ENCODE results near the gene NRL.
"Not testable (repeated sequence)": the region's sequence is repeated elsewhere in the genome, so short reads cannot be mapped to it uniquely, and the experiment has no call there.

Gene NRL

GRCh38 chr14:24123424-24124417 is 9.0 kb upstream of the NRL start:
- DNase-seq (ENCODE audit: low read depth in 2 of 2) = no peak

- DNase-seq (ENCODE audit: low read depth in 2 of 2) = no peak
Measured at GRCh38 chr14:24122898-24123297, 8.1 kb upstream of the NRL start.

DNA sequence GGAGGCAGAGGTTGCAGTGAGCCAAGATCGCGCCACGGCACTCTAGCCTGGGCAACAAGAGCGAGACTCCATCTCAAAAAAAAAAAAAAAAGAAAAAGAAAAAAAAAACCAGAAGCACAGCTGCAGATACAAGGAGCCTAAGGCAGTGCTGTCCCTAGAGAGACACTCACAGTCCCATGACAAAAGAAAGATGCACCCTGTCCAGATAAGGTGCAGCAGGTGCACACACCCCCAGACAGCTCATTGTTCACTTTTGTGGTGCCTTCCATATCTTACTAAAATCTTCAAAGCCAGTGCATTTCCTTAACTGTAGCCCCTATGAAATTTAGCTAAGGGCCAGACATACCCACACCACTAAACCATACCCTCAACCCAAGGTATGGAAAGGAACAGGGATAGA is 7.7 kb upstream of the NRL start:
- DNase-seq (ENCODE audit: low read depth in 2 of 2) = no peak

GRCh38 chr14:24121210-24121609 is 6.5 kb upstream of the NRL start:
- no peak for DNase-seq (ENCODE audit: low read depth in 2 of 2)

DNA sequence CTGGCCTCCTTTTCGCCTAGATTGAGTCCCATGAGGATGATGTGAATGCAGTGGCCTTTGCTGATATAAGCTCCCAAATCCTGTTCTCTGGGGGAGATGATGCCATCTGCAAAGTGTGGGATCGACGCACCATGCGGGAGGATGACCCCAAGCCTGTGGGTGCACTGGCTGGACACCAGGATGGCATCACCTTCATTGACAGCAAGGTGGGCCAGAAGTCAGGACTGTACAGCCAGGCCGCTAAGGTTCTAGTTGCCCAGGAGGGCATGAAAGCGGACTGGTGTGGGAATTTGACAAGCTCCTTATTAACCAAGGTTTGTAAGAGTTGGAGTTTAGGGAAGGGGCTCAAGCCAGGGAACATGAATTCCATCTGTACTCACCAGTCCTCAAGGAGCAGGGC is 4.9 kb upstream of the NRL start:
- no peak for DNase-seq (ENCODE audit: low read depth in 2 of 2)

GRCh38 chr14:24117179-24117578 is 2.4 kb upstream of the NRL start:
- DNase-seq (ENCODE audit: low read depth in 2 of 2) = no peak

GRCh38 chr14:24116128-24116814 is 1.5 kb upstream of the NRL start:
- DNase-seq (ENCODE audit: low read depth in 2 of 2) = no peak

DNA sequence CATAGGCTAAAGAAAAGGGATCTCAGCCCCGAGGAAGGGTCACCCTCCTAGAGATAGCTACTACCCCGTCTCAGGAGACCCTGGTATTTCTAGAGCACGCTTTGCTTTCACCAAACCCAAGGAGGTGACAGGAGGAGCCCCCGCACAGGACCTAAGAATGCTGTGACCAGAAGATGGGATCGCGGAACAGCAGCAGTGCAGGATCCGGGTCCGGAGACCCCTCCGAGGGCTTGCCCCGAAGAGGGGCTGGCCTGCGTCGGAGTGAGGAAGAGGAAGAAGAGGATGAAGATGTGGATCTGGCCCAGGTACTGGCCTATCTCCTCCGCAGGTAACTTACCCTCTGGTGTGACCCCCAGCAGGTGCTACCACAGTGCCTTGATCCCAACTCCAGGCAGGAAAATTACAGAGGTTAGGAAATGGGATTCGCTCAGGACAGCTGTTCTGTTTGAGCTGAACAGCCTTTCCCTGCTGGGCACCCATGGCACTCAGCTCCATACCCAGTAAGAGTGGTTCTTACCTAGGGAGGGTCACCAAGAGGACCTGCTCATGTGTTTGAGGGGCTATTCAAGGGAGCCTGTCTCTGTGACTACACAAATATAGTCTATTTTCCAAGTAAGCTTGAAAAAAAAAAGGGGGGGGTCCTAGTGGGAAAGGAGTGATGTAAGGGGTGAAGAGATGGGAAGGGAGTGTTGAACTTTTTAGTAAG is 826 bp upstream of the NRL start:
- no peak for DNase-seq (ENCODE audit: low read depth in 2 of 2)

DNA sequence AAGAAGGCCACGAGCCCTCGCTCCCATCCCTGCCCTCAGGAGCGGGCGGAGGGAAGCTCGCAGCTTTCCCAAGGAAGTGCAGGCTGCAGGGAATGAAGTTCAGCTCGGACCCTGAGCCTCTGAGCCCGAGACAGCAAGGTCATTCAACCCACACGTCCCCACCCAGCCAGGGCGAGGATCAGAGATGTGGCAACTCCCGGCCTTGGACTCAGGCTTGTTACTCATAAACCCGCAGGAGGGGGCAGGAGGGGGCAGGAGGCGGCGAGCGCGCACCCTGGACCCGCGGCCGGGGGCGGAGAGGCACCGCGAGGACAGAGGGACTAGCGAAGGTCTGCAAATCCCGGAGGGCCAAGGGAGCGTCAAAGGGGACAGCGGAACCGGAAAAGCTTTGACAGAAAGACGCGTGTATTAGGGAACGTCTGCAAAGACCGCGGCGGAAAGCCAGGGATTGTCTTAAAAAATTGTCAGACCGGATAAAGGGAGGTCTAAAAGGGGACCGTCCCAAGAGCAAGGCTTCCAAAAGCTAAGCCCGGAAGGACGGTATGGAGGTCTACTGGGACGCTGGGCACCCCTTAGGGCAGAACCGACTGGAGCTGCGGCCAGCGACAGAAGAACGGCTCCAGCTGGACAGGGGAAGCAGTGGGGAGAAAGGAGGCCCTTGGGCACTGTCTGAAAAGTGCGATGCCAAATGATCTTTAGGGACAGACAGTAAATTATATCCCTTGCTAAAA is 783 bp downstream of the NRL start:
- DNase-seq (ENCODE audit: low read depth in 2 of 2) = peak; percentile 74 to 77

GRCh38 chr14:24113379-24113800 is 1.4 kb downstream of the NRL start:
- no peak for DNase-seq (ENCODE audit: low read depth in 2 of 2)

GRCh38 chr14:24110523-24110922 is 4.2 kb downstream of the NRL start:
- DNase-seq (ENCODE audit: low read depth in 2 of 2) = no peak

GRCh38 chr14:24110060-24110459 is 4.7 kb downstream of the NRL start:
- no peak for DNase-seq (ENCODE audit: low read depth in 2 of 2)

DNA sequence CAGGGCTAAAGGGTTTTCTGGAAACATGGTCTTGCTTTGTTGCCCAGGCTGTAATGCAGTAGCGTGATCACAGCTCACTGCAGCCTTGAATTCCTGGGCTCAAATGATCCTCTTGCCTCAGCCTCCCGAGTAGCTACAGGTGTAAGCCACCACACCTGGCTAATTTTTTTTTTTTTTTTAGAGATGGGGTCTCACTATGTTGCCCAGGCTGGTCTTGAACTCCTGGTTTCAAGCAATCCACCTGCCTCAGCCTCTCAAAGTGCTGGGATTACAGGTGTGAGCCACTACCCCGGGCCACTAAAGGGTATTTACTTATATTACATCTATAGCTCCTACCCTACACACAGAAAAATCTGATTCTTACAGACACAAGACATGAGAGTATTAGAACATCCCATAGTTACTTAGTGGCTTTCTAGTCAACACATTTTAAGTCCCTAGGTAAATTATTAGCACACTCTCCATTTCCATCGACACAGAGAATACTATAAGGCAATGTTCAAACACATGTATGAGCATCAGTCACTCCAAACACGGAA is 6.3 kb downstream of the NRL start:
- DNase-seq (ENCODE audit: low read depth in 2 of 2) = no peak

DNA sequence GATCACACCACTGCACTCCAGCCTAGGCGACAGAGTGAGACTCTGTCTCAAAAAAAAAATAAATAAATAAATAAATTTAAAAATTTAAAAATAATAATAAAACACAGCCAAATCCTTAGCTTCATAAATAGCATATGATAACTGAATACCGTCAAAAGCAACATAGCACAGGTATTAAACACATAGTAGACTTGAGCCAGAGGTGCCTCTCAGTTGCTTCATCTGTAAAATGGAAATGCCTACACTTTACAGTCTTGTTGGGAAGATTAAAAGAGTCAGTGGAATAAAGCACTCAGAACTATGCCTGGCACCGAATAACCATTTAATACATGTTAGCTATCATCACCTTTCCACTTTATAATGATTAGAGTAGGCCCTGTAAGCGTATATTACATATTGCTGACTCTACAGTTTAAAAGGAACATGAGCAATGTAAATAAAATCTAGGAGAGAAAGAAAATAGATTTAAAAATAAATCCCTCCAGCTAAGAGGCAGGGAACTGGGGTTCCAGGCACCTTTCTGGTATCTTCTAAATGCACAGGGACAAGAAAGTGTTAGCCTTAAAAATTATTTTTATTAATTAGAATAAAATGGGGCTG is 8.0 kb downstream of the NRL start:
- DNase-seq (ENCODE audit: low read depth in 2 of 2) = no peak

DNA sequence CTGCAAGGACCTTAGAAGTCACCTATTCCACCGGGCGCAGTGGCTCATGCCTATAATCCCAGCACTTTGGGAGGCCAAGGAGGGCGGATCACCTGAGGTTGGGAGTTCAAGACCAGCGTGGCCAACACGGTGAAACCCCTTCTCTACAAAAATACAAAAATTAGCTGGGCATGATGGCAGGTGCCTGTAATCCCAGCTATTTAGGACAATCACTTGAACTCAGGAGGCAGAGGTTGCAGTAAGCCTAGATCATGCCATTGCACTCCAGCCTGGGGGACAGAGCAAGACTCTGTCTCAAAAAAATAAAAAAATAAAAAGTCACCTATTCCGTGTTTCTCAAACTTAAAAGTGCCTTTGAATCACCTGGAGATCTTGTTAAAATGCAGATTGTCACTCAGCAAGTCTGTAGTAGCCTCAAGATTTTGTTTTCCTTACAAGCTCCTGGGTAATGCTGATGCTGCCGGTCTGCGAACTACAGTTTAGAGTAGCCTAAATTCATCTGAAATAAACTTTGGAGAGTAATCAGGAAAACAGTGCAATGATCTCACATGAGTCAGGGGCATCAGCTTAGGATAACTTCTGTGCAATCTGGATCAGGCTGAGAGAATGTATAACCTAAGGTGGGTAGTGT is 9.0 kb downstream of the NRL start:
- not testable (repeated sequence) for DNase-seq (ENCODE audit: low read depth in 2 of 2)

DNA sequence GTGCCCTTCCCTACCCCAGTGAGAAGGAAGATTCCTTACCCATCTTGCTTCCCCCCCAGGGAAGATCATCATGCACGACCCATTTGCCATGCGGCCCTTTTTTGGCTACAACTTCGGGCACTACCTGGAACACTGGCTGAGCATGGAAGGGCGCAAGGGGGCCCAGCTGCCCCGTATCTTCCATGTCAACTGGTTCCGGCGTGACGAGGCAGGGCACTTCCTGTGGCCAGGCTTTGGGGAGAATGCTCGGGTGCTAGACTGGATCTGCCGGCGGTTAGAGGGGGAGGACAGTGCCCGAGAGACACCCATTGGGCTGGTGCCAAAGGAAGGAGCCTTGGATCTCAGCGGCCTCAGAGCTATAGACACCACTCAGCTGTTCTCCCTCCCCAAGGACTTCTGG is 11.3 kb downstream of the NRL start:
- DNase-seq (ENCODE audit: low read depth in 2 of 2) = no peak

- DNase-seq (ENCODE audit: low read depth in 2 of 2) = no peak
Measured at GRCh38 chr14:24102357-24103048, 12.2 kb downstream of the NRL start.

DNA sequence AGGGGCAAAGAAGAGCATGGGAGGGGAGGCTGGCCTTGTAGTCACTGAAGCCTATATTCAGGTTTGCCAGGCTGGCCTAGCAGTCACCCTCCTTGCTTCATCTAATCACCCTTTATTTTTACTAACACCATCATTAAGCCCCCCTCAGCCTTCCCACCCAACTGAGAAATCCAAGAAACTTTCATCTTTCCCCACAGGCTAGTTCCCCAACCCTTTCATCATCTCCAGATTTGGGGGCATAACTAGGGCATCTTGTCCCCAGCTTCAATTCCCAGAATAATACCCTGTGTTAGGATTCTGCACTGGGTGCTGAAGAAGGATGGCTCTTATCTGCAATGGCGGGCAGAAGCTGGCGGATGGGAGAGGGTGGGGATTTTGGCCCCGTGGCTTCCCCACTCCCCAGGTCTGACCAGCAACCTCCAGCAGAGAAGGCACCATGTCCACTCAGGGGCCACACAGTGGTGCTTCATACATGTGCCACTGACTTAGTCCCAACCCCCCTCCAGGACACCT is 13.7 kb downstream of the NRL start:
- no peak for DNase-seq (ENCODE audit: low read depth in 2 of 2)

GRCh38 chr14:24100197-24100981 is 14.4 kb downstream of the NRL start:
- no peak for DNase-seq (ENCODE audit: low read depth in 2 of 2)

All from stimulated activated CD8-positive, alpha-beta memory T cell treated with anti-CD3 and anti-CD28 coated beads, Interleukin-2, amount 100 ng/mL, for 48 hours (primary cell).